ENCODE data around the gene FOXP3. TPM values are rescaled to one million over a fixed set of nuclear protein-coding genes. Genes with fewer than 3 reads are reported as not detected.

The FOXP3 gene
- total and polyA plus RNA-seq, 2 of the 4 experiments (the other 2 are of a cell fraction): 0.05 TPM; not detected in 1

GRCh38 chrX:49284212-49284611 is 19.7 kb upstream of the FOXP3 start:
- ChIA-PET CTCF (interaction anchor here (0.6 kb wide), 1 partner anchor 76 kb away, joined by 4 read pairs; no protein-coding TSS in a partner anchor), POLR2A (ENCODE audit: unreplicated experiment) (no interaction called here)
- Histone ChIP-seq H4K5ac (ENCODE audit: low read depth, low read length) (no peak overlapping the region), H4K20me1 (ENCODE audit: insufficient read depth, low read length) (no peaks in the 10 kb centered on the region), H2BK120ac (ENCODE audit: low read depth, low read length) (no peak overlapping the region), H3K23ac (ENCODE audit: low read depth, low read length) (no peak overlapping the region), H2AFZ (replicated peaks; ENCODE audit: low read length, poor library complexity) (no peak overlapping the region), H2BK5ac (ENCODE audit: low read depth, low read length, poor library complexity, severe bottlenecking) (no peak overlapping the region), H2AK5ac (ENCODE audit: low read depth, low read length) (no peak overlapping the region), H3K4me2 (ENCODE audit: low read depth, low read length) (no peak overlapping the region), H4K8ac (ENCODE audit: low read depth in 2 of 2, low read length in 2 of 2) (no peak overlapping the region), H3K4ac (ENCODE audit: low read depth, low read length) (no peak overlapping the region), H3K18ac (ENCODE audit: low read depth, low read length) (no peak overlapping the region), H2BK20ac (ENCODE audit: low read depth, low read length) (no peak overlapping the region), H3K56ac (ENCODE audit: extremely low read depth, insufficient read depth, low read length) (no peak overlapping the region), H2AK9ac (replicated peaks; ENCODE audit: low read depth, low read length, poor library complexity) (no peak overlapping the region), H3K9me3 (ENCODE audit: control insufficient read depth, insufficient read depth, low read length) (no peaks in the 10 kb centered on the region), H3K4me3 (ENCODE audit: insufficient read depth, low read depth, low read length) (no peak overlapping the region), H3K27ac (ENCODE audit: insufficient read depth, low read length) (no peak overlapping the region), H3K79me1 (ENCODE audit: low read depth in 1 of 2, low read length in 2 of 2) (no peaks in the 10 kb centered on the region), H3K9me1 (ENCODE audit: insufficient read depth, low read length) (no peaks in the 10 kb centered on the region; the same call in 1 of the 2 replicates), H2BK15ac (ENCODE audit: low read depth, low read length) (no peak overlapping the region), H3K36me3 (ENCODE audit: control insufficient read depth, insufficient read depth, low read length) (no peaks in the 10 kb centered on the region), H3K9ac (ENCODE audit: low read depth, low read length) (no peak overlapping the region), H3K27me3 (ENCODE audit: control insufficient read depth, insufficient read depth, low read length) (no peaks in the 10 kb centered on the region), H3K4me1 (ENCODE audit: control insufficient read depth, insufficient read depth, low read length) (no peaks in the 10 kb centered on the region), H3K14ac (replicated peaks; ENCODE audit: low read depth, low read length) (no peak overlapping the region), H4K91ac (ENCODE audit: insufficient read depth, low read depth, low read length) (no peak overlapping the region)
- no peak for TF ChIP-seq SMC3 (IDR thresholded peaks at IDR 0.05; ENCODE audit: low read depth, low read length)
- TF ChIP-seq MAFK (IDR thresholded peaks at IDR 0.05; ENCODE audit: low read depth, low read length): no peak
- TF ChIP-seq RCOR1 (IDR thresholded peaks at IDR 0.05; ENCODE audit: insufficient replicate concordance, low read length): no peak
- no peak for TF ChIP-seq MAZ (IDR thresholded peaks at IDR 0.05; ENCODE audit: borderline replicate concordance, low read depth, low read length)
- TF ChIP-seq CTCF (conservative IDR thresholded peaks at IDR 0.05; ENCODE audit: low read depth, low read length): no peak
- TF ChIP-seq ELK1 (IDR thresholded peaks at IDR 0.05; ENCODE audit: borderline replicate concordance, low read depth, low read length): no peak
- no peak for TF ChIP-seq RFX5 (IDR thresholded peaks at IDR 0.05; ENCODE audit: low read depth, low read length)
- TF ChIP-seq MXI1 (IDR thresholded peaks at IDR 0.05; ENCODE audit: borderline replicate concordance, low read depth, low read length): no peak
- no peak for TF ChIP-seq CHD1 (IDR thresholded peaks at IDR 0.05; ENCODE audit: low read depth, low read length)
- no peak for TF ChIP-seq FOS (IDR thresholded peaks at IDR 0.05; ENCODE audit: low read depth, low read length)
- no peak for TF ChIP-seq BHLHE40 (IDR thresholded peaks at IDR 0.05; ENCODE audit: low read depth, low read length)
- TF ChIP-seq RAD21 (IDR thresholded peaks at IDR 0.05; ENCODE audit: low read length): no peak
- no CpG with 5 or more reads among the region's 3 CpGs for WGBS, 2 experiments (ENCODE audit: extremely low coverage in 2 of 2, insufficient read length in 1 of 2)
- in situ Hi-C loops (cut with MboI; ENCODE audit: low sequenced_read_pairs): no loop called here
- dilution Hi-C loops (cut with HindIII; ENCODE audit: low sequenced_read_pairs, unreplicated experiment): no loop called here
- ATAC-seq (ENCODE audit: low read depth) (no peak), DNase-seq (no peak)
- intact Hi-C loops (cut with micrococcal nuclease): loop anchor here (10.0 kb wide), 1 partner anchor 1019 kb away; no protein-coding TSS in a partner anchor
- no TSS peak for BruUV-seq (replicated peaks)
